H1 (cell line): ENCODE data around the gene SIGLECL1. TPM values are rescaled to one million over a fixed set of nuclear protein-coding genes. Genes with fewer than 3 reads are reported as not detected.

Experiments
- CTCF ChIA-PET: fragments of 300-600 bp; sonication (Branson Sonifier 250); formaldehyde crosslinking; loops from one replicate; lab custom pipeline; 2021; ENCODE audit not compliant: partially characterized antibody; lab: Charles Lee
- POLR2A ChIA-PET: fragments of 300-600 bp; sonication (Branson Sonifier 250); formaldehyde crosslinking; loops from one replicate; lab custom pipeline; 2021; ENCODE audit warnings: inconsistent platforms; ENCODE audit not compliant: partially characterized antibody; lab: Charles Lee
- DNase-seq, 2 experiments: peaks; one replicate each; pipeline versions ENCODE4 v3.0.0 to v3.0.0-alpha.2; 2010 to 2022; ENCODE audit warnings: low spot score in 2 of 2, low read depth in 1 of 2, mixed read lengths in 1 of 2
- FAIRE-seq: peaks from 2 replicates; lab custom pipeline; 2011; peaks lifted over from hg19 to GRCh38; lab: Jason Lieb, UNC
- H2AFZ ChIP-seq: 2 replicates; pipeline ENCODE4 v1.8.1; 2012; ENCODE audit warnings: low read length, inconsistent platforms
- H2AK5ac ChIP-seq: 2 replicates; pipeline ENCODE4 v1.6.1; 2013; ENCODE audit warnings: low read depth, low read length
- H2BK120ac ChIP-seq: replicated peaks from 2 replicates; pipeline ENCODE3; 2013; ENCODE audit warnings: low read depth, low read length, inconsistent platforms
- H2BK12ac ChIP-seq: 2 replicates; pipeline ENCODE4 v1.6.1; 2013; ENCODE audit warnings: low read depth, low read length
- H2BK15ac ChIP-seq: 2 replicates; pipeline ENCODE4 v1.6.1; 2013; ENCODE audit warnings: low read length
- H2BK20ac ChIP-seq: 2 replicates; pipeline ENCODE4 v1.6.1; 2013; ENCODE audit warnings: low read length
- H2BK5ac ChIP-seq: 2 replicates; pipeline ENCODE4 v1.6.1; 2013; ENCODE audit warnings: low read depth, low read length
- H3K14ac ChIP-seq: 2 replicates; pipeline ENCODE4 v1.6.1; 2013; ENCODE audit warnings: inconsistent platforms; ENCODE audit not compliant: insufficient read length
- H3K18ac ChIP-seq: 2 replicates; pipeline ENCODE4 v1.6.1; 2013; ENCODE audit warnings: low read length; ENCODE audit errors: extremely low read depth
- H3K23ac ChIP-seq: 2 replicates; pipeline ENCODE4 v1.6.1; 2013; ENCODE audit warnings: inconsistent platforms; ENCODE audit not compliant: insufficient read length
- H3K23me2 ChIP-seq: 2 replicates; pipeline ENCODE4 v1.6.1; 2013; ENCODE audit warnings: low read depth, low read length
- H3K27ac ChIP-seq: 2 replicates; pipeline ENCODE4 v1.6.1; 2011; ENCODE audit warnings: low read depth, low read length, inconsistent platforms
- H3K27me3 ChIP-seq, 4 experiments: replicated peaks in 1 of 4; 1 replicate in 1 of 4; 2 replicates in 3 of 4; pipeline versions ENCODE4 v1.6.1 to v1.8.1; 2011 to 2013; ENCODE audit warnings: low read length in 3 of 4, mild to moderate bottlenecking in 3 of 4, inconsistent platforms in 2 of 4, mixed read lengths in 2 of 4, moderate library complexity in 1 of 4; ENCODE audit not compliant: control insufficient read depth in 3 of 4, insufficient read depth in 3 of 4; ENCODE audit errors: extremely low read depth in 1 of 4
- H3K36me3 ChIP-seq, 4 experiments: 2 replicates each; pipeline versions ENCODE4 v1.6.1 to v1.8.1; 2011 to 2013; ENCODE audit warnings: mild to moderate bottlenecking in 4 of 4, low read length in 3 of 4, moderate library complexity in 2 of 4, control low read depth in 1 of 4, inconsistent platforms in 1 of 4; ENCODE audit not compliant: insufficient read depth in 4 of 4, control insufficient read depth in 2 of 4
- H3K4ac ChIP-seq: replicated peaks from 2 replicates; pipeline ENCODE3; 2013; ENCODE audit warnings: low read length, low read depth, mixed read lengths, inconsistent platforms; ENCODE audit not compliant: insufficient read length
- H3K4me1 ChIP-seq, 4 experiments: replicated peaks in 1 of 4; 1 replicate in 1 of 4; 2 replicates in 3 of 4; pipeline versions ENCODE4 v1.6.1 to v1.8.1; 2011 to 2013; ENCODE audit warnings: low read length in 3 of 4, inconsistent platforms in 2 of 4, mixed read lengths in 1 of 4; ENCODE audit not compliant: insufficient read depth in 4 of 4, control insufficient read depth in 3 of 4
- H3K4me2 ChIP-seq, 2 experiments: 2 replicates each; pipeline versions ENCODE4 v1.6.1 to v1.8.1; 2011 to 2013; ENCODE audit warnings: low read depth in 2 of 2, low read length in 2 of 2, control low read depth in 1 of 2, inconsistent platforms in 1 of 2, mild to moderate bottlenecking in 1 of 2; ENCODE audit not compliant: insufficient read depth in 1 of 2
- H3K4me3 ChIP-seq, 4 experiments: fragments of 200-600, 300-600 bp in 1 of 4; sonication (generic), shearing (Covaris generic), sonication (Bioruptor Twin) in 1 of 4; 2 replicates each; pipeline versions ENCODE4 v1.5.1 to v1.8.1; 2011 to 2016; ENCODE audit warnings: low read length in 4 of 4, low read depth in 3 of 4, control low read depth in 2 of 4, inconsistent platforms in 2 of 4, mild to moderate bottlenecking in 2 of 4, mixed read lengths in 1 of 4, moderate library complexity in 1 of 4; ENCODE audit not compliant: insufficient read depth in 2 of 4; ENCODE audit errors: extremely low read depth in 1 of 4
- H3K56ac ChIP-seq: replicated peaks from 2 replicates; pipeline ENCODE3; 2013; ENCODE audit warnings: low read depth, mild to moderate bottlenecking, mixed read lengths, low read length, inconsistent platforms; ENCODE audit not compliant: insufficient read length
- H3K79me1 ChIP-seq: 2 replicates; pipeline ENCODE4 v1.6.1; 2013; ENCODE audit warnings: low read depth, low read length, control low read depth
- H3K79me2 ChIP-seq, 2 experiments: 2 replicates each; pipeline versions ENCODE4 v1.6.1 to v1.8.1; 2012 to 2013; ENCODE audit warnings: low read length in 2 of 2, mild to moderate bottlenecking in 2 of 2, inconsistent platforms in 1 of 2; ENCODE audit not compliant: insufficient read depth in 2 of 2, control insufficient read depth in 1 of 2
- H3K9ac ChIP-seq, 4 experiments: replicated peaks in 1 of 4; 1 replicate in 1 of 4; 2 replicates in 3 of 4; pipeline versions ENCODE4 v1.6.1 to v1.8.1; 2011 to 2013; ENCODE audit warnings: low read depth in 3 of 4, low read length in 3 of 4, control low read depth in 2 of 4, mild to moderate bottlenecking in 2 of 4, moderate library complexity in 2 of 4, inconsistent platforms in 1 of 4; ENCODE audit errors: extremely low read depth in 1 of 4
- H3K9me3 ChIP-seq, 2 experiments: 2 replicates each; pipeline versions ENCODE4 v1.6.1 to v1.8.1; 2012 to 2013; ENCODE audit warnings: mild to moderate bottlenecking in 2 of 2, moderate library complexity in 2 of 2, control low read depth in 1 of 2, inconsistent platforms in 1 of 2, low read depth in 1 of 2, low read length in 1 of 2, mixed read lengths in 1 of 2; ENCODE audit not compliant: insufficient read depth in 2 of 2
- H4K20me1 ChIP-seq, 2 experiments: replicated peaks in 1 of 2; 2 replicates each; pipeline versions ENCODE3 to v1.8.1; 2011 to 2013; ENCODE audit warnings: inconsistent platforms in 2 of 2, low read length in 2 of 2, mild to moderate bottlenecking in 1 of 2; ENCODE audit not compliant: insufficient read depth in 2 of 2, control insufficient read depth in 1 of 2
- H4K5ac ChIP-seq: 2 replicates; pipeline ENCODE4 v1.6.1; 2013; ENCODE audit warnings: low read length, low read depth, mixed read lengths, inconsistent platforms; ENCODE audit not compliant: insufficient read length
- H4K8ac ChIP-seq: 2 replicates; pipeline ENCODE4 v1.8.0; 2013; ENCODE audit warnings: mild to moderate bottlenecking, moderate library complexity, low read length, inconsistent platforms; ENCODE audit not compliant: insufficient read depth; ENCODE audit errors: extremely low read depth
- H4K91ac ChIP-seq: replicated peaks from 2 replicates; pipeline ENCODE3; 2013; ENCODE audit warnings: low read length, mixed read lengths, inconsistent platforms; ENCODE audit not compliant: insufficient read length
- ASH2L ChIP-seq: fragments of 200-600, 300-600 bp; sonication (generic); IDR thresholded peaks from one replicate; pipeline ENCODE4 v1.7.1; 2017; ENCODE audit warnings: low read length
- ATF3 ChIP-seq: IDR thresholded peaks from 2 replicates; pipeline ENCODE4 v1.6.1; 2011; ENCODE audit warnings: low read depth, mild to moderate bottlenecking, low read length; ENCODE audit not compliant: insufficient read depth
- CBX8 ChIP-seq: fragments of 300-800, 300-1000 bp; sonication (generic); IDR thresholded peaks from 2 replicates; pipeline ENCODE4 v1.7.1; 2016; ENCODE audit warnings: low read depth, low read length, borderline replicate concordance
- CEBPB ChIP-seq: IDR thresholded peaks from 2 replicates; pipeline ENCODE4 v1.6.1; 2012; ENCODE audit warnings: low read depth, low read length
- CREB1 ChIP-seq: IDR thresholded peaks from 2 replicates; pipeline ENCODE4 v1.6.1; 2012; ENCODE audit warnings: inconsistent platforms
- JUND ChIP-seq: IDR thresholded peaks from 2 replicates; pipeline ENCODE4 v1.6.1; 2011; ENCODE audit warnings: mild to moderate bottlenecking, improper control_type of control experiment, low read length
- RFX5 ChIP-seq: IDR thresholded peaks from 2 replicates; pipeline ENCODE4 v1.6.1; 2011; ENCODE audit warnings: low read depth, low read length, improper control_type of control experiment, borderline replicate concordance
- RXRA ChIP-seq: IDR thresholded peaks from 2 replicates; pipeline ENCODE4 v1.6.1; 2011; ENCODE audit warnings: low read depth, mild to moderate bottlenecking, low read length, moderate library complexity; ENCODE audit not compliant: insufficient read depth
- SIX5 ChIP-seq: IDR thresholded peaks from 2 replicates; pipeline ENCODE4 v1.6.1; 2011; ENCODE audit warnings: mild to moderate bottlenecking, low read depth, low read length
- SP2 ChIP-seq: IDR thresholded peaks from 2 replicates; pipeline ENCODE4 v1.6.1; 2012; ENCODE audit warnings: mild to moderate bottlenecking, low read length, inconsistent platforms
- USF2 ChIP-seq: IDR thresholded peaks from 2 replicates; pipeline ENCODE4 v1.6.1; 2011; ENCODE audit warnings: low read length, improper control_type of control experiment
- ZNF274 ChIP-seq: IDR thresholded peaks from 2 replicates; pipeline ENCODE4 v1.7.0; 2012; ENCODE audit warnings: low read length, borderline replicate concordance; ENCODE audit errors: extremely low read depth
- WGBS, 2 experiments: shearing (Covaris generic) in 1 of 2; methylation state at CpG; one replicate each; pipeline versions ENCODE4 v1.1.6 to v1.1.7; 2013 to 2015; ENCODE audit warnings: low lambda C conversion rate in 2 of 2, mixed read lengths in 2 of 2, inconsistent platforms in 1 of 2, low coverage in 1 of 2, missing lambda C conversion rate in 1 of 2; ENCODE audit not compliant: insufficient replicate concordance in 2 of 2, insufficient coverage in 1 of 2, insufficient read length in 1 of 2; ENCODE audit errors: extremely low coverage in 1 of 2, missing lambda C conversion rate in 1 of 2; 5-methylcytosine and 5-hydroxymethylcytosine counted together
- polyA plus RNA-seq, 7 experiments: library from polyadenylated mRNA; depleted of rRNA in 3 of 7; stranded (reverse) in 5 of 7; unstranded in 2 of 7; fragments of >200 nt in 5 of 7; fragments of 200-250 nt in 2 of 7; gene quantifications; 1 replicate in 5 of 7; 2 replicates in 1 of 7; 4 replicates in 1 of 7; pipeline versions ENCODE4 v1.2.1 to v1.2.3, GENCODE V29; 2011 to 2013; ENCODE audit warnings: missing spikeins in 2 of 7, mixed read lengths in 2 of 7
- total RNA-seq: library from RNA; stranded (reverse); fragmentation: NEBNext Ultra II Directional; extraction: Animal tissue kit (Norgen Biotek cat#: 25700); gene quantifications from 2 replicates; pipeline ENCODE4 v1.2.1, GENCODE V29; 2021

Gene SIGLECL1
- total and polyA plus RNA-seq, 2 of the 8 experiments (the other 6 are each of a cell fraction or from before 2014, with no cell fraction given) = not detected

GRCh38 chr19:51274049-51274770 is 23.3 kb downstream of the SIGLECL1 start:
- H3K14ac ChIP-seq = no peak overlapping the region
- CTCF ChIA-PET = interaction anchor here (1.4 to 5.8 kb wide), 4 partner anchors 16 to 164 kb away, joined by 3 to 42 read pairs (median 4); no protein-coding TSS in a partner anchor
- no peak overlapping the region for H2BK12ac ChIP-seq
- no peaks in the 10 kb centered on the region for H3K36me3 ChIP-seq
- no peak overlapping the region for H4K5ac ChIP-seq
- H3K4me1 ChIP-seq = no peaks in the 10 kb centered on the region
- no peak overlapping the region for H3K56ac ChIP-seq
- no peak overlapping the region for H3K18ac ChIP-seq
- no peak overlapping the region for H2AK5ac ChIP-seq
- no peaks in the 10 kb centered on the region for H4K20me1 ChIP-seq
- peak overlapping the region; percentile 39; the same call in 1 of the 2 replicates for H2AFZ ChIP-seq
- no peak overlapping the region for H2BK5ac ChIP-seq
- WGBS, 2 experiments = 87% methylated on average over 8 of the region's 8 CpGs; no CpG with 5 or more reads in 1 of the 2 experiments
- POLR2A ChIA-PET = no interaction called here
- H2BK15ac ChIP-seq = no peak overlapping the region
- H3K79me2 ChIP-seq = no peaks in the 10 kb centered on the region
- no peak overlapping the region for H3K27ac ChIP-seq
- no peak overlapping the region for H3K4ac ChIP-seq
- no peak overlapping the region for H2BK120ac ChIP-seq
- H3K23ac ChIP-seq = no peak overlapping the region
- no peak overlapping the region for H3K4me2 ChIP-seq
- FAIRE-seq = no peak
- no peak overlapping the region for H3K4me3 ChIP-seq
- no peaks in the 10 kb centered on the region; the same call in 1 of the 2 replicates for H3K23me2 ChIP-seq
- H3K79me1 ChIP-seq = no peaks in the 10 kb centered on the region
- H4K91ac ChIP-seq = no peak overlapping the region
- H4K8ac ChIP-seq = no peak overlapping the region
- H2BK20ac ChIP-seq = no peak overlapping the region
- no peaks in the 10 kb centered on the region for H3K9me3 ChIP-seq
- no peak overlapping the region for H3K9ac ChIP-seq
- DNase-seq = peak in 1 of 2 experiments; percentile 10
- H3K27me3 ChIP-seq = no peaks in the 10 kb centered on the region; a peak in 1 of 7 replicates
- no peak for TF ChIP-seq CREB1
- TF ChIP-seq ZNF274 = no peak
- no peak for TF ChIP-seq ASH2L
- TF ChIP-seq SIX5 = no peak
- TF ChIP-seq CBX8 = no peak
- no peak for TF ChIP-seq RFX5
- TF ChIP-seq SP2 = no peak
- TF ChIP-seq USF2 = no peak
- no peak for TF ChIP-seq CEBPB
- no peak for TF ChIP-seq ATF3
- TF ChIP-seq RXRA = no peak
- no peak for TF ChIP-seq JUND
